Neutrophil (primary cell): Measurements from ENCODE around the gene UBE3D.

Experiments used
- H3K27ac ChIP-seq: fragments of 200-600 bp; sonication (generic); 2 replicates; pipeline ENCODE4 v1.5.1; 2016; ENCODE audit warnings: mild to moderate bottlenecking, moderate library complexity
- H3K27me3 ChIP-seq: fragments of 200-600 bp; sonication (generic); 2 replicates; pipeline ENCODE4 v1.6.0; 2016; ENCODE audit warnings: mild to moderate bottlenecking
- H3K36me3 ChIP-seq: fragments of 200-600 bp; sonication (generic); 2 replicates; pipeline ENCODE4 v1.5.1; 2017
- H3K4me1 ChIP-seq, 2 experiments: fragments of 200-600 bp in 1 of 2; sonication (generic) in 1 of 2; 1 replicate in 1 of 2; 2 replicates in 1 of 2; pipeline versions ENCODE4 v1.5.1 to v1.6.1; 2013 to 2016; ENCODE audit warnings: low read depth in 1 of 2, low read length in 1 of 2, mild to moderate bottlenecking in 1 of 2, moderate library complexity in 1 of 2; ENCODE audit not compliant: control insufficient read depth in 1 of 2, insufficient read depth in 1 of 2
- H3K4me3 ChIP-seq, 2 experiments: fragments of 200-600 bp in 1 of 2; sonication (generic) in 1 of 2; 1 replicate in 1 of 2; 2 replicates in 1 of 2; pipeline ENCODE4 v1.5.1; 2013 to 2016; ENCODE audit warnings: low read depth in 1 of 2, low read length in 1 of 2, mild to moderate bottlenecking in 1 of 2, moderate library complexity in 1 of 2
- H3K9me3 ChIP-seq: fragments of 200-600 bp; sonication (generic); 2 replicates; pipeline ENCODE4 v1.5.1; 2016
- CTCF ChIP-seq: fragments of 200-600 bp; sonication (generic); IDR thresholded peaks from 2 replicates; pipeline ENCODE4 v1.5.1; 2016; ENCODE audit warnings: antibody characterized with exemption

UBE3D gene

DNA sequence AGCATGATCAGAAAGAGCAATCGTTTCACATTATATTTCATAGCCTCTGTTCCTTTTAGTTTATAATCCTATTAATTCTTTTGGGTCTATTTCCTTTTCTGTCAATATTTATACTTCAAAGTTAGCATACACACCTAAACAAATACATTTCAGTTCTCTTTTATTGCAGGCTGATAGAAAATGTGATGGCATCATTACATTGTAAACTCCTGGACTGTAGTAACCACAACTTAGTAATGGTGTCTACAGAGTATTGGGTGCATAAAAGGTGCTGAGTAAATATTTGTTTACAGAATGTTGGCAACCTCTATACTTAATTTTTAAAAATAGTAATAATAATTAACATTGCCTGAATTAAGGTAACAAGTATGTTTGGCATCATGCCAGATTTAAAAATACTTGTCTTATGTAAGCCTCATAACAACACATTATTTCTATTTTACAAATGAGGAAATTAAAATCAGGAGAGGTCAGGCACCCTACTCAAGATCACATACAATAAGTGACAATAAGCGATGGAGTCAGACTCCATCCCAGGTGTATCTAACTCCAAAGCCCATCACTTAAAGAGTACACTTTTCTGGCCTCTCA, 195.0 kb downstream of the UBE3D start:
- Histone ChIP-seq H3K9me3 (no peaks in the 10 kb centered on the region), H3K36me3 (no peaks in the 10 kb centered on the region)
- TF ChIP-seq CTCF: no peak

GRCh38 chr6:82869493-82869892, 196.1 kb downstream of the UBE3D start:
- Histone ChIP-seq H3K9me3 (no peaks in the 10 kb centered on the region), H3K27ac (no peak overlapping the region), H3K36me3 (no peaks in the 10 kb centered on the region), H3K27me3 (no peaks in the 10 kb centered on the region), H3K4me1 (no peaks in the 10 kb centered on the region), H3K4me3 (no peak overlapping the region)
- TF ChIP-seq CTCF: no peak

More for the DNA sequence above, 195.0 kb downstream of the UBE3D start:
- H3K27ac ChIP-seq: no peak overlapping the region
- no peaks in the 10 kb centered on the region for H3K4me1 ChIP-seq
- H3K27me3 ChIP-seq: no peaks in the 10 kb centered on the region
- H3K4me3 ChIP-seq: no peak overlapping the region

- H3K4me3 ChIP-seq: no peak overlapping the region
- no peaks in the 10 kb centered on the region for H3K27me3 ChIP-seq
- TF ChIP-seq CTCF: no peak
- no peak overlapping the region for H3K27ac ChIP-seq
- no peaks in the 10 kb centered on the region for H3K4me1 ChIP-seq
- no peaks in the 10 kb centered on the region for H3K36me3 ChIP-seq
- H3K9me3 ChIP-seq: no peaks in the 10 kb centered on the region
Measured at GRCh38 chr6:82867946-82868345, 197.7 kb downstream of the UBE3D start.

DNA sequence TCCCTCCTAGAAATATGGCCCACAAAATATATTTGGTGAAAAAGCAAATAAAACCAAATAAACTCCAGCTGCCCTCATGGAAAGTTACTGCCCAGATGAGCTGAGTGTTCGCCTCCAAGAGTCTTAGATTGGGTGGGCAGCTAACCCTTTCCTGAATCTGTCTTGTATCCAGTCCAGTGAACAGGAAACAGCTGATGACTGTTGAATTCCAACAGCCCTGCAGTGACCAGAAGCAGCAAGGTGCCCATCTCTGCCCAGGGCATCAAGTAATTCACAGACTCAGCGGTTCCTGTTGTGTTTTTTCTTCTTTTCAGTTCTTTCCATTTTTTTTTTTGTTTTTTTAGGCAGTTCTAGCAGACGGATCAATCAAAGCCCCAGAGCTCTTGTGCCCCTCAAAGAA, 199.2 kb downstream of the UBE3D start:
- Histone ChIP-seq H3K36me3 (no peaks in the 10 kb centered on the region), H3K9me3 (no peaks in the 10 kb centered on the region), H3K4me3 (no peak overlapping the region), H3K27me3 (no peaks in the 10 kb centered on the region), H3K27ac (no peak overlapping the region), H3K4me1 (no peaks in the 10 kb centered on the region)
- TF ChIP-seq CTCF: no peak

DNA sequence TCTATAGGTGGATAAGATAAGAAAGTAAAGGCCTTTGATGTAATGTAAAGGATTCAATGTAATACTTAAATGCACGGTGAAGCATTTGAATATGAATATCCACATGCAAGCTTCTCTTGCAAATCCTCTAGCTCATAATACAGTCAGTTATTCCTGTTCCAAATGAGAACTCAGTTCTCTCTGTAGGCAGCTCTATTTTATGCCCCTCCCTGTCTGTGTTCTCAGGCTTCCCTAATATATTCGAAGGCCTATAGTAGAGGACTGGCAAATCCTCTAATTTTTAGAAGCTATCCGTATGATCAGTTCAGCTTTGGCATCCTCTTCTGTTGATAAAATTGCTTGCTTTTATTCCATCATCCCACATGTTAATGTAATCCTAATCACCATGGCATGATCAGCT, 200.2 kb downstream of the UBE3D start:
- Histone ChIP-seq H3K36me3 (no peaks in the 10 kb centered on the region), H3K27ac (no peak overlapping the region), H3K27me3 (no peaks in the 10 kb centered on the region), H3K4me1 (no peaks in the 10 kb centered on the region), H3K4me3 (no peak overlapping the region), H3K9me3 (no peaks in the 10 kb centered on the region)
- no peak for TF ChIP-seq CTCF

DNA sequence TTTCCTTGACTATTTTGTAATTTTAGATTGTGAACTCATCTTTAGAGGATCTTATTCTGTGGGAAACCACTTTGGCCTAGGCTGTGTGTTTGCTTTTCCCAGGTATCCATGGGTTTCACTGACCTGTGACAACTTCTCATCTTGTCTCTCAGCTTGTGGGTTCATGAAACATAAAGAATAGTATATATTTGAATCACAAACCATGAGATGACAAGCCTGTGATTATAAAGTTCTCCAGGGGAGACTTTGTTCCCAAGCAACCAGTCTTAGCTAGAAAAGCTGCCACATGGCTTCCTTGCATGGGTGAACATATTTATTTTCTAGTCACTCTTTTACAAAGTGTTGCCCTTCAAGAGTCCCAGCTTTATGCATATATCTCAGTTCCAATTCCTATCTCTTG, 201.9 kb downstream of the UBE3D start:
- TF ChIP-seq CTCF: no peak
- no peaks in the 10 kb centered on the region for H3K9me3 ChIP-seq
- H3K4me1 ChIP-seq: no peaks in the 10 kb centered on the region
- no peak overlapping the region for H3K27ac ChIP-seq
- no peaks in the 10 kb centered on the region for H3K36me3 ChIP-seq
- H3K4me3 ChIP-seq: no peak overlapping the region
- no peaks in the 10 kb centered on the region for H3K27me3 ChIP-seq
